ENCODE results near the gene CBFB.

- TF ChIP-seq ZZZ3 (CRISPR knock-in tag; IDR thresholded peaks at IDR 0.05; ENCODE audit: borderline replicate concordance) (no peak), HNRNPLL (IDR thresholded peaks at IDR 0.05; ENCODE audit: low read depth, low read length, poor library complexity, severe bottlenecking) (no peak), RNF219 (CRISPR knock-in tag; IDR thresholded peaks at IDR 0.05) (no peak), NFYB (CRISPR knock-in tag; IDR thresholded peaks at IDR 0.05) (no peak), ATF3 (CRISPR knock-in tag; IDR thresholded peaks at IDR 0.05) (no peak)
These were observed 15.6 kb upstream of the CBFB start for GRCh38 chr16:67013233-67013822.
